ENCODE measurements around the gene GPC3. TPM values are rescaled to one million over a fixed set of nuclear protein-coding genes. Genes with fewer than 3 reads are reported as not detected.

GPC3 gene
- total RNA-seq, 6 donors from 2014 or later: 9.4 to 111 (median 57.6) TPM

- 58 to 68% methylated on average over 3 of the region's 3 CpGs for WGBS, 2 donors
- TF ChIP-seq EP300 (IDR thresholded peaks at IDR 0.05): no peak
- no peak for TF ChIP-seq CTCF (IDR thresholded peaks at IDR 0.05)
- TF ChIP-seq POLR2AphosphoS5 (IDR thresholded peaks at IDR 0.05): no peak
- TF ChIP-seq POLR2A (IDR thresholded peaks at IDR 0.05): no peak
- Histone ChIP-seq H3K36me3 (no peaks in the 10 kb centered on the region), H3K9me3 (no peaks in the 10 kb centered on the region), H3K27me3 (peaks cover 0 to 5% (median 0%) of the 10 kb centered on the region in 4 donors), H3K4me3 (no peak overlapping the region), H3K4me1 (peaks cover 0 to 6% (median 1%) of the 10 kb centered on the region in 4 donors), H3K27ac (no peak overlapping the region)
- DNase-seq (no peak), ATAC-seq (ENCODE audit: low FRiP score in 2 of 2) (no peak)
Observed at GRCh38 chrX:133981924-133982323, 3.5 kb downstream of the GPC3 start.

DNA sequence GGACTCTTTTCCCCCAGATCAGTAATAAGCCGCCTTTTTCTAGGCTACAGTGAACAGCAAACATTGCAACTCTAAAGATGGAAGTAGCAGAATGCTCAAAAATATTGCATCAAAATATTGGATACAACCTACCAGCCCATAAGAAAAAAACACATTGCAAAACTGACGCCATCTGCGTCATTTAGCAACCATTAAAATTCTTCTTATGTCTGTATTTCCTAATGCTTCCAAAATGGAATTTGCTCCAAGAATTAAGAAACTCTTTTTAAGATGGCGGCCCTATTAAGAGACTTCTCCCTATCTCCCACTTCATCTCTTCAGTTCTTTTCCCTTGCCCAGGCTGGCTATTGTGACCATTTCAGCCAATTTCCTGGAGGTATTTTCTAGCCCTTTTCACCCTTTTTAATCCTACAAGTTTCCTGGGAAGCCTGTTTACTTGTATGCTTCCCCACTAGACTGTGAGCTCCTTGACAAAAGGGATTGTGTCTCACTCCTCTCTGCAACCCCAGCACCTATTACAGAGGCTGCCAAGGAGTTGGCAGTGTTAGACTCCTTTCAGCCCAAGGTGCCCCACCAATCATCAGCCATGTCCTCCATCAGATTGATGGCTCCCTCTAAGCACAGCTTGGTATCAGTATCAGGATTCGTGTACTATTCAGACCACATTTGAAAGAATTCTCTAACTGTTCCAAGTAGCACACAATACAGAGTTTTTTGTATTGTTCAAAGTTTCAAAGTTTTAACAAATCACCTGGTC, 4.4 kb downstream of the GPC3 start:
- Histone ChIP-seq H3K9me3 (no peaks in the 10 kb centered on the region), H3K4me3 (no peak overlapping the region), H3K27me3 (peaks cover 0 to 5% (median 0%) of the 10 kb centered on the region in 4 donors), H3K4me1 (peaks cover 0 to 6% (median 1%) of the 10 kb centered on the region in 4 donors), H3K27ac (no peak overlapping the region), H3K36me3 (no peaks in the 10 kb centered on the region)
- ATAC-seq (ENCODE audit: low FRiP score in 2 of 2): no peak
- TF ChIP-seq POLR2AphosphoS5 (IDR thresholded peaks at IDR 0.05): no peak
- DNase-seq: no peak
- 73 to 87% methylated on average over 5 of the region's 5 CpGs for WGBS, 2 donors

DNA sequence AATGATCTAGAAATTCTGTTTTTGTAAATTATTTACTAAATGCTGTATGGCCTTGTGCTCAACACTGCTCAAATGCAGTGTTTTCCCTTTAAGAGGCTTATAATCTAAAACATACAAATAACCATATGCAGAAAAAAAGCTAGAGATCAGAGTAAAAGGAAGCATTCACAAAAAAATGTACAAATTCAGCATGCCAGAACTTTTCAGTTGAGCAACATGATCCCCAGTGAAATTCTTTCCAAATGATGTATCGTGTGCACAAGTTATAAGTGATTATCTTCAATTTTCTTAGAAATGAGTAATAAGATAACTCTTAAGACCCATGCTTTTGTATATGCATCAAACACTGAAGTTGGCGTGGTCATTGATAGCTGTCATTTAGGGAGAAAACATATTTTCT, 5.0 kb downstream of the GPC3 start:
- peaks cover 0 to 6% (median 1%) of the 10 kb centered on the region in 4 donors for H3K4me1 ChIP-seq
- no peaks in the 10 kb centered on the region for H3K36me3 ChIP-seq
- TF ChIP-seq POLR2AphosphoS5 (IDR thresholded peaks at IDR 0.05) (no peak), CTCF (IDR thresholded peaks at IDR 0.05) (no peak), EP300 (IDR thresholded peaks at IDR 0.05) (no peak), POLR2A (IDR thresholded peaks at IDR 0.05) (no peak)
- H3K27me3 ChIP-seq: peaks cover 0 to 5% (median 0%) of the 10 kb centered on the region in 4 donors
- 67 to 76% methylated on average over 2 of the region's 2 CpGs for whole genome bisulfite sequencing, 2 donors
- no peak overlapping the region for H3K27ac ChIP-seq
- ATAC-seq (ENCODE audit: low FRiP score in 2 of 2) (no peak), DNase-seq (no peak)
- H3K9me3 ChIP-seq: no peaks in the 10 kb centered on the region
- no peak overlapping the region for H3K4me3 ChIP-seq

- TF ChIP-seq POLR2A (IDR thresholded peaks at IDR 0.05) (no peak), POLR2AphosphoS5 (IDR thresholded peaks at IDR 0.05) (no peak), EP300 (IDR thresholded peaks at IDR 0.05) (no peak), CTCF (IDR thresholded peaks at IDR 0.05) (no peak)
- H3K27ac ChIP-seq: no peak overlapping the region
- no peaks in the 10 kb centered on the region for H3K4me1 ChIP-seq
- DNase-seq: no peak
- 64 to 74% methylated on average over 3 of the region's 3 CpGs for WGBS, 2 donors
- no peak overlapping the region for H3K4me3 ChIP-seq
- no peaks in the 10 kb centered on the region for H3K27me3 ChIP-seq
- H3K36me3 ChIP-seq: no peaks in the 10 kb centered on the region
- ATAC-seq (ENCODE audit: low FRiP score in 2 of 2): no peak
- H3K9me3 ChIP-seq: no peaks in the 10 kb centered on the region
Observed at GRCh38 chrX:133979641-133980230, 5.7 kb downstream of the GPC3 start.

- TF ChIP-seq POLR2AphosphoS5 (IDR thresholded peaks at IDR 0.05) (no peak), POLR2A (IDR thresholded peaks at IDR 0.05) (no peak), CTCF (IDR thresholded peaks at IDR 0.05) (no peak), EP300 (IDR thresholded peaks at IDR 0.05) (no peak)
- Histone ChIP-seq H3K27ac (no peak overlapping the region), H3K36me3 (no peaks in the 10 kb centered on the region), H3K4me3 (no peak overlapping the region), H3K9me3 (no peaks in the 10 kb centered on the region), H3K4me1 (no peaks in the 10 kb centered on the region), H3K27me3 (no peaks in the 10 kb centered on the region)
- ATAC-seq (ENCODE audit: low FRiP score in 2 of 2): no peak
- no peak for DNase-seq
- 63 to 93% methylated on average over 4 of the region's 4 CpGs for WGBS, 2 donors
Observed at GRCh38 chrX:133973704-133974103, 11.7 kb downstream of the GPC3 start.
